Sigmoid colon (tissue), 4 donors: Measurements from ENCODE around the gene RIMBP2.

ENCODE experiments used
- CTCF ChIP-seq, 4 experiments: fragments of 450-650 bp in 3 of 4; fragments of 200-600 bp in 1 of 4; IDR thresholded peaks; one replicate each; pipeline ENCODE4 v1.5.1; 2016 to 2019; ENCODE audit warnings: antibody characterized with exemption in 4 of 4, mild to moderate bottlenecking in 3 of 4, moderate library complexity in 2 of 4
- EP300 ChIP-seq, 4 donors: sonication (generic); formaldehyde crosslinking; IDR thresholded peaks; one replicate each; pipeline ENCODE4 v1.6.1; 2017; ENCODE audit warnings: antibody characterized with exemption in 4 of 4
- POLR2AphosphoS5 ChIP-seq, 4 donors: sonication (generic); formaldehyde crosslinking; IDR thresholded peaks; one replicate each; pipeline ENCODE4 v1.6.1; 2017; ENCODE audit warnings: antibody characterized with exemption in 4 of 4

GRCh38 chr12:130444061-130444460 is 272.0 kb downstream of the RIMBP2 start:
- no peak for TF ChIP-seq CTCF (IDR thresholded peaks at IDR 0.05)
- TF ChIP-seq POLR2AphosphoS5 (IDR thresholded peaks at IDR 0.05): no peak
- TF ChIP-seq EP300 (IDR thresholded peaks at IDR 0.05): no peak
